ENCODE results near the gene LRP4.
A peak's percentile ranks its signal among the peaks of the same experiment; 100 is the strongest.

- TF ChIP-seq ZNF274 (IDR thresholded peaks at IDR 0.05; ENCODE audit: low read depth, low read length) (no peak), YY1 (IDR thresholded peaks at IDR 0.05; ENCODE audit: insufficient read depth, insufficient read length) (peak; percentile 13)
These were observed 18.1 kb upstream of the LRP4 start, which contains the start of gene CSTPP1 for GRCh38 chr11:46936138-46937110.
